Body of pancreas (tissue), 4 donors: ENCODE results near the gene MPO. TPM values are rescaled to one million over a fixed set of nuclear protein-coding genes. Genes with fewer than 3 reads are reported as not detected.
A peak's percentile ranks its signal among the peaks of the same experiment; 100 is the strongest.

Source experiments
- ATAC-seq: fragments of 150-250 bp; one replicate; pipeline ENCODE4 v1.9.1; 2016
- DNase-seq, 4 donors: peaks; one replicate each; pipeline ENCODE4 v3.0.0-alpha.2; 2019
- H3K27ac ChIP-seq, 4 donors: fragments of 200-600 bp; sonication (generic); 1 replicate in 3 of 4; 2 replicates in 1 of 4; pipeline versions ENCODE4 v1.5.1 to v1.6.1; 2016 to 2019; ENCODE audit warnings: mild to moderate bottlenecking in 1 of 4, mixed read lengths in 1 of 4, moderate library complexity in 1 of 4
- H3K27me3 ChIP-seq, 2 donors: fragments of 200-600 bp; sonication (generic); one replicate each; pipeline ENCODE4 v1.6.0; 2016; ENCODE audit warnings: mild to moderate bottlenecking in 1 of 2
- H3K36me3 ChIP-seq, 2 donors: fragments of 200-600 bp; sonication (generic); replicated peaks in 1 of 2; 2 replicates each; pipeline ENCODE4 v1.5.1; 2016; ENCODE audit warnings: low read depth in 2 of 2; ENCODE audit not compliant: insufficient read depth in 1 of 2
- H3K4me1 ChIP-seq: fragments of 200-600 bp; sonication (generic); one replicate; pipeline ENCODE4 v1.6.0; 2016
- H3K4me3 ChIP-seq, 2 donors: fragments of 200-600 bp; sonication (generic); 1 replicate in 1 of 2; 2 replicates in 1 of 2; pipeline ENCODE4 v1.5.1; 2016 to 2019
- H3K9me3 ChIP-seq, 3 donors: fragments of 200-600 bp; sonication (generic); 1 replicate in 2 of 3; 2 replicates in 1 of 3; pipeline ENCODE4 v1.5.1; 2016
- CTCF ChIP-seq, 7 experiments: fragments of 450-650 bp in 4 of 7; fragments of 200-600 bp in 3 of 7; sonication (generic) in 3 of 7; IDR thresholded peaks; one replicate each; pipeline ENCODE4 v1.5.1; 2016 to 2019; ENCODE audit warnings: antibody characterized with exemption in 7 of 7
- POLR2A ChIP-seq, 3 donors: fragments of 450-650 bp; IDR thresholded peaks; one replicate each; pipeline ENCODE4 v1.6.1; 2016; ENCODE audit warnings: antibody characterized with exemption in 3 of 3, mild to moderate bottlenecking in 2 of 3
- WGBS, 2 donors: methylation state at CpG; one replicate each; pipeline ENCODE4 v1.1.5; 2017; 5-methylcytosine and 5-hydroxymethylcytosine counted together
- intact Hi-C: fragments of 100-400 bp; cut with DNase I; formaldehyde crosslinking; loops from one replicate; pipeline ENCODE4 v1.15.1; 2023
- total RNA-seq, 2 donors: library from RNA; depleted of rRNA; stranded (reverse); fragments of >200 nt; gene quantifications; one replicate each; pipeline ENCODE4 v1.1.0, GENCODE V29; 2016

The MPO gene
- total RNA-seq, 2 donors from 2014 or later, result not detected

- no peaks in the 10 kb centered on the region for H3K27me3 ChIP-seq
- H3K4me1 ChIP-seq, result no peaks in the 10 kb centered on the region
- 56 to 78% methylated on average over 7 to 12 of the region's 12 CpGs for WGBS, 2 donors
- H3K4me3 ChIP-seq, result no peak overlapping the region
- peak overlapping the region in 1 of 4 donors; percentile 14 for H3K27ac ChIP-seq
- DNase-seq (peak in 1 of 4 donors; percentile 42), ATAC-seq (peak; percentile 24)
- H3K9me3 ChIP-seq, result no peaks in the 10 kb centered on the region
- TF ChIP-seq CTCF (IDR thresholded peaks at IDR 0.05) (no peak), POLR2A (IDR thresholded peaks at IDR 0.05) (no peak)
- intact Hi-C loops, result no loop called here
- no peaks in the 10 kb centered on the region for H3K36me3 ChIP-seq
These were observed 48.0 kb downstream of the MPO start for GRCh38 chr17:58232707-58233156.

- TF ChIP-seq CTCF (IDR thresholded peaks at IDR 0.05), result no peak
- TF ChIP-seq POLR2A (IDR thresholded peaks at IDR 0.05), result no peak
These were observed 49.1 kb downstream of the MPO start for GRCh38 chr17:58231641-58232040.

DNA sequence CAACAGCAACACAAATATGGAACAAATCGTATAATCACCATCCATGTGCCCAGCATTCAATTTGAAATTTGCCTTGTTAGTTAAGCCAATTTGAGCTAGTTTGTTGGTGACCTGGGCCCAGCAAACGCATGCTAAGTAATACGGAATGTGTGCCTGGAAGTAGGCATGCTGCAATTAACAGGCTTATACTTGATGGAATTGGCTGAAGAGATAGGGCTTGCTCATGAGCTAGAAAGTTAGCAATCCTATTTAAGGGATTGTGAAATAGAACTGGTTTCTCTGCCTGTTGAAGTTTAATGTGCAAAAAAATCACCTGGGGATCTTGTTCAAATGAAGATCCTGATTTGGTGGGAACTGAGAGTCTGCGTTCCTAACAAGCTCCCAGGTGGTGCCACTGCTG is 50.9 kb downstream of the MPO start:
- H3K27me3 ChIP-seq, result no peaks in the 10 kb centered on the region
- TF ChIP-seq POLR2A (IDR thresholded peaks at IDR 0.05) (no peak), CTCF (IDR thresholded peaks at IDR 0.05) (no peak)
- DNase-seq (no peak), ATAC-seq (no peak)
- intact Hi-C loops, result no loop called here
- H3K9me3 ChIP-seq, result no peaks in the 10 kb centered on the region
- no peaks in the 10 kb centered on the region for H3K36me3 ChIP-seq
- H3K27ac ChIP-seq, result no peak overlapping the region
- no peak overlapping the region for H3K4me3 ChIP-seq
- 86 to 93% methylated on average over 4 of the region's 4 CpGs for WGBS, 2 donors
- H3K4me1 ChIP-seq, result no peaks in the 10 kb centered on the region

More at GRCh38 chr17:58231641-58232040, 49.1 kb downstream of the MPO start:
- Histone ChIP-seq H3K27ac (no peak overlapping the region), H3K4me3 (no peak overlapping the region), H3K4me1 (no peaks in the 10 kb centered on the region), H3K36me3 (no peaks in the 10 kb centered on the region), H3K27me3 (no peaks in the 10 kb centered on the region), H3K9me3 (no peaks in the 10 kb centered on the region)
- DNase-seq, result no peak
- no peak for ATAC-seq
- intact Hi-C loops, result no loop called here
- WGBS, 2 donors, result 44 to 56% methylated on average over 2 of the region's 2 CpGs

DNA sequence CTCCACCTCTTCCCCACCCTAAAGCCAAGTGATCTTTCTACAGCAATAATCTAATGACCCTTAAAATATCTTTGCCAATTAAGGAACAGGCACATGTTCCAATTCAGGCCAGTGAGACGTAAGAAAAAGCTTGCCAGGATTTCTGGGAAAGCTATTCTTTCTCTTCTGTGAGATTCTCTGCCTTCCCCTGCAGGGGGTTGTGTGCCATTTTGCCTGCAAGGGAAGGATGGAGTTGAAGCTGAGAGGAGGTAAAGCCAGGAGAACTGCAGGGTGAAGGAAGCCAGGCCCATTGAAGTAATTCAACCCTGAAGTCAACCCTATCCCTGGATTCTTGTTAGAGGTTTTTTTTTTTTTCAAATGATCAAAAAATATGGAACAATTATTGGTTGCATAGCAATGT is 51.4 kb downstream of the MPO start:
- H3K36me3 ChIP-seq, result no peaks in the 10 kb centered on the region
- H3K4me1 ChIP-seq, result no peaks in the 10 kb centered on the region
- WGBS, 2 donors, result 73 to 76% methylated on average over 1 of the region's 1 CpG
- intact Hi-C loops, result no loop called here
- H3K27me3 ChIP-seq, result no peaks in the 10 kb centered on the region
- ATAC-seq (no peak), DNase-seq (no peak)
- TF ChIP-seq CTCF (IDR thresholded peaks at IDR 0.05) (no peak), POLR2A (IDR thresholded peaks at IDR 0.05) (no peak)
- H3K9me3 ChIP-seq, result no peaks in the 10 kb centered on the region
- H3K27ac ChIP-seq, result no peak overlapping the region
- no peak overlapping the region for H3K4me3 ChIP-seq

GRCh38 chr17:58228679-58229078 is 52.1 kb downstream of the MPO start:
- 34 to 37% methylated on average over 3 of the region's 3 CpGs for WGBS, 2 donors
- DNase-seq, result no peak
- no peak for ATAC-seq

More at GRCh38 chr17:58228679-58229078, 52.1 kb downstream of the MPO start:
- Histone ChIP-seq H3K9me3 (no peaks in the 10 kb centered on the region), H3K36me3 (no peaks in the 10 kb centered on the region), H3K27ac (no peak overlapping the region), H3K4me3 (no peak overlapping the region), H3K4me1 (no peaks in the 10 kb centered on the region), H3K27me3 (no peaks in the 10 kb centered on the region)
- no peak for TF ChIP-seq CTCF (IDR thresholded peaks at IDR 0.05)
- no peak for TF ChIP-seq POLR2A (IDR thresholded peaks at IDR 0.05)
- intact Hi-C loops, result no loop called here
